Activated naive CD4-positive, alpha-beta T cell treated with anti-CD3 and anti-CD28 coated beads, Interleukin-2, amount 50 U/mL, for 24 hours (primary cell): ENCODE data around the gene HYKK.
A peak's percentile ranks its signal among the peaks of the same experiment; 100 is the strongest.

Experiments
- H3K27ac Mint-ChIP-seq: one replicate; pipeline ENCODE4 v1.8.0; 2021; ENCODE audit warnings: mild to moderate bottlenecking, mixed read lengths
- H3K27me3 Mint-ChIP-seq: one replicate; pipeline ENCODE4 v1.8.0; 2021; ENCODE audit warnings: mixed read lengths
- H3K36me3 Mint-ChIP-seq: one replicate; pipeline ENCODE4 v1.8.0; 2021; ENCODE audit warnings: mixed read lengths
- H3K4me1 Mint-ChIP-seq: one replicate; pipeline ENCODE4 v1.8.0; 2021; ENCODE audit warnings: mixed read lengths
- H3K4me3 Mint-ChIP-seq: one replicate; pipeline ENCODE4 v1.8.0; 2021; ENCODE audit warnings: mild to moderate bottlenecking, mixed read lengths
- H3K9me3 Mint-ChIP-seq: one replicate; pipeline ENCODE4 v1.8.0; 2021; ENCODE audit warnings: mixed read lengths

HYKK gene

GRCh38 chr15:78563092-78563491 lies 55.7 kb downstream of the HYKK start:
- no peak overlapping the region for H3K27ac Mint-ChIP-seq

GRCh38 chr15:78564743-78565096 lies 57.3 kb downstream of the HYKK start:
- peak overlapping the region; percentile 82 for H3K4me3 Mint-ChIP-seq
- no peak overlapping the region for H3K27ac Mint-ChIP-seq
- H3K36me3 Mint-ChIP-seq: no peaks in the 10 kb centered on the region
- H3K27me3 Mint-ChIP-seq: peaks cover 20% of the 10 kb centered on the region
- peaks cover 19% of the 10 kb centered on the region for H3K4me1 Mint-ChIP-seq
- H3K9me3 Mint-ChIP-seq: no peaks in the 10 kb centered on the region

More at GRCh38 chr15:78563092-78563491, 55.7 kb downstream of the HYKK start:
- H3K4me1 Mint-ChIP-seq: peaks cover 19% of the 10 kb centered on the region
- H3K27me3 Mint-ChIP-seq: peaks cover 20% of the 10 kb centered on the region
- no peak overlapping the region for H3K4me3 Mint-ChIP-seq
- no peaks in the 10 kb centered on the region for H3K9me3 Mint-ChIP-seq
- H3K36me3 Mint-ChIP-seq: no peaks in the 10 kb centered on the region

GRCh38 chr15:78565097-78565950 lies 57.9 kb downstream of the HYKK start, which contains the start of gene CHRNA5:
TSS of gene CHRNA5 (plus strand) at chr15:78565520. CDS start at chr15:78565720, 200 bp downstream.
- H3K27me3 Mint-ChIP-seq: peaks cover 20% of the 10 kb centered on the region
- H3K4me3 Mint-ChIP-seq: peak within 1 kb of the TSS; percentile 84
- H3K36me3 Mint-ChIP-seq: no peaks in the 10 kb centered on the region
- no peak within 1 kb of the TSS for H3K27ac Mint-ChIP-seq
- peaks cover 19% of the 10 kb centered on the region for H3K4me1 Mint-ChIP-seq
- no peaks in the 10 kb centered on the region for H3K9me3 Mint-ChIP-seq

- Mint-ChIP-seq H3K27ac (no peak overlapping the region), H3K4me3 (peak overlapping the region; percentile 84), H3K9me3 (no peaks in the 10 kb centered on the region), H3K36me3 (no peaks in the 10 kb centered on the region), H3K27me3 (peaks cover 23% of the 10 kb centered on the region), H3K4me1 (peaks cover 19% of the 10 kb centered on the region)
Measured at GRCh38 chr15:78565951-78566774, 58.8 kb downstream of the HYKK start.

GRCh38 chr15:78567531-78567930 lies 60.2 kb downstream of the HYKK start:
- no peak overlapping the region for H3K4me3 Mint-ChIP-seq
- H3K9me3 Mint-ChIP-seq: no peaks in the 10 kb centered on the region
- H3K27me3 Mint-ChIP-seq: peaks cover 18% of the 10 kb centered on the region
- H3K4me1 Mint-ChIP-seq: peaks cover 19% of the 10 kb centered on the region
- no peaks in the 10 kb centered on the region for H3K36me3 Mint-ChIP-seq
- no peak overlapping the region for H3K27ac Mint-ChIP-seq

GRCh38 chr15:78570710-78571109 lies 63.3 kb downstream of the HYKK start:
- Mint-ChIP-seq H3K4me3 (no peak overlapping the region), H3K27ac (no peak overlapping the region), H3K4me1 (peaks cover 9% of the 10 kb centered on the region), H3K36me3 (no peaks in the 10 kb centered on the region), H3K9me3 (no peaks in the 10 kb centered on the region), H3K27me3 (peaks cover 15% of the 10 kb centered on the region)

GRCh38 chr15:78571382-78571781 lies 64.0 kb downstream of the HYKK start:
- Mint-ChIP-seq H3K36me3 (no peaks in the 10 kb centered on the region), H3K9me3 (no peaks in the 10 kb centered on the region), H3K27me3 (peaks cover 12% of the 10 kb centered on the region), H3K4me3 (no peak overlapping the region), H3K4me1 (peaks cover 3% of the 10 kb centered on the region), H3K27ac (no peak overlapping the region)

GRCh38 chr15:78573416-78573815 lies 66.0 kb downstream of the HYKK start:
- Mint-ChIP-seq H3K4me1 (no peaks in the 10 kb centered on the region), H3K36me3 (no peaks in the 10 kb centered on the region), H3K9me3 (no peaks in the 10 kb centered on the region), H3K27me3 (peaks cover 3% of the 10 kb centered on the region), H3K27ac (no peak overlapping the region), H3K4me3 (no peak overlapping the region)

- Mint-ChIP-seq H3K9me3 (no peaks in the 10 kb centered on the region), H3K36me3 (no peaks in the 10 kb centered on the region), H3K27me3 (peaks cover 3% of the 10 kb centered on the region), H3K27ac (no peak overlapping the region), H3K4me3 (no peak overlapping the region), H3K4me1 (no peaks in the 10 kb centered on the region)
Measured at GRCh38 chr15:78574944-78575343, 67.6 kb downstream of the HYKK start.
